HG02623 (cell line): ENCODE measurements around the gene EDEM1.

Experiments used
- ATAC-seq: cut with Tn5 transposase; IDR thresholded peaks from one replicate; pipeline ENCODE4 v1.9.1; 2021; ENCODE audit warnings: moderate library complexity; ENCODE audit not compliant: unreplicated experiment

Gene EDEM1

GRCh38 chr3:5264896-5265770 is 77.6 kb downstream of the EDEM1 start:
- ATAC-seq = no peak

- no peak for ATAC-seq
Observed at GRCh38 chr3:5267252-5267651, 79.7 kb downstream of the EDEM1 start.

- ATAC-seq = no peak
Observed at GRCh38 chr3:5267889-5268288, 80.4 kb downstream of the EDEM1 start.
